ENCODE data around the gene SORBS1. TPM values are rescaled to one million over a fixed set of nuclear protein-coding genes. Genes with fewer than 3 reads are reported as not detected.

The SORBS1 gene
- total and polyA plus RNA-seq, 2 experiments from 2014 or later = 17.0 to 40.2 TPM

- TF ChIP-seq EZH2phosphoT487 (IDR thresholded peaks at IDR 0.05; ENCODE audit: low read depth, severe bottlenecking, unreplicated experiment) = no peak
- no peak for TF ChIP-seq EZH2 (IDR thresholded peaks at IDR 0.05; ENCODE audit: borderline replicate concordance)
- TF ChIP-seq CTCF (IDR thresholded peaks at IDR 0.05; ENCODE audit: poor library complexity) = no peak
- H3K9me3 ChIP-seq (ENCODE audit: low read depth) = no peaks in the 10 kb centered on the region
- no peak overlapping the region for H3K27ac ChIP-seq
- H3K9me2 ChIP-seq (replicated peaks; ENCODE audit: insufficient read depth) = no peaks in the 10 kb centered on the region
- no peaks in the 10 kb centered on the region for H3K79me2 ChIP-seq
- H4K20me1 ChIP-seq (ENCODE audit: insufficient read depth, poor library complexity, severe bottlenecking) = no peaks in the 10 kb centered on the region
- 73% methylated on average over 4 of the region's 4 CpGs for WGBS (ENCODE audit: low lambda C conversion rate, missing lambda C conversion rate)
- no peak overlapping the region for H3K4me2 ChIP-seq
- peaks cover 13% of the 10 kb centered on the region for H3K4me1 ChIP-seq (ENCODE audit: insufficient read depth)
- no peaks in the 10 kb centered on the region for H3K27me3 ChIP-seq
- DNase-seq (ENCODE audit: low spot score) = no peak
- no peaks in the 10 kb centered on the region for H3K36me3 ChIP-seq (replicated peaks; ENCODE audit: insufficient read depth, low read depth)
- no peak overlapping the region for H3K4me3 ChIP-seq
- no peak overlapping the region for H2AFZ ChIP-seq
Observed at GRCh38 chr10:95314192-95314918, 246.8 kb downstream of the SORBS1 start.

GRCh38 chr10:95312986-95313495 lies 248.1 kb downstream of the SORBS1 start:
- H3K4me3 ChIP-seq = no peak overlapping the region
- no peaks in the 10 kb centered on the region for H3K36me3 ChIP-seq (replicated peaks; ENCODE audit: insufficient read depth, low read depth)
- peaks cover 26% of the 10 kb centered on the region for H3K4me1 ChIP-seq (ENCODE audit: insufficient read depth)
- H3K79me2 ChIP-seq = no peaks in the 10 kb centered on the region
- DNase-seq (ENCODE audit: low spot score) = no peak
- no peaks in the 10 kb centered on the region for H4K20me1 ChIP-seq (ENCODE audit: insufficient read depth, poor library complexity, severe bottlenecking)
- H3K9me2 ChIP-seq (replicated peaks; ENCODE audit: insufficient read depth) = no peaks in the 10 kb centered on the region
- H3K27me3 ChIP-seq = no peaks in the 10 kb centered on the region
- TF ChIP-seq CTCF (IDR thresholded peaks at IDR 0.05; ENCODE audit: poor library complexity) (no peak), EZH2 (IDR thresholded peaks at IDR 0.05; ENCODE audit: borderline replicate concordance) (no peak), EZH2phosphoT487 (IDR thresholded peaks at IDR 0.05; ENCODE audit: low read depth, severe bottlenecking, unreplicated experiment) (no peak)
- H3K9me3 ChIP-seq (ENCODE audit: low read depth) = no peaks in the 10 kb centered on the region
- no peak overlapping the region for H3K4me2 ChIP-seq
- H2AFZ ChIP-seq = no peak overlapping the region
- 94% methylated on average over 1 of the region's 1 CpG for WGBS (ENCODE audit: low lambda C conversion rate, missing lambda C conversion rate)
- H3K27ac ChIP-seq = no peak overlapping the region

GRCh38 chr10:95312257-95312656 lies 248.9 kb downstream of the SORBS1 start:
- Histone ChIP-seq H3K4me2 (no peak overlapping the region), H3K79me2 (no peaks in the 10 kb centered on the region), H3K27me3 (no peaks in the 10 kb centered on the region), H3K9me3 (ENCODE audit: low read depth) (no peaks in the 10 kb centered on the region), H3K36me3 (replicated peaks; ENCODE audit: insufficient read depth, low read depth) (no peaks in the 10 kb centered on the region), H3K4me3 (no peak overlapping the region), H3K9me2 (replicated peaks; ENCODE audit: insufficient read depth) (no peaks in the 10 kb centered on the region), H2AFZ (no peak overlapping the region), H3K27ac (no peak overlapping the region), H4K20me1 (ENCODE audit: insufficient read depth, poor library complexity, severe bottlenecking) (no peaks in the 10 kb centered on the region), H3K4me1 (ENCODE audit: insufficient read depth) (peaks cover 27% of the 10 kb centered on the region)
- DNase-seq (ENCODE audit: low spot score) = no peak
- no peak for TF ChIP-seq EZH2 (IDR thresholded peaks at IDR 0.05; ENCODE audit: borderline replicate concordance)
- no peak for TF ChIP-seq CTCF (IDR thresholded peaks at IDR 0.05; ENCODE audit: poor library complexity)
- TF ChIP-seq EZH2phosphoT487 (IDR thresholded peaks at IDR 0.05; ENCODE audit: low read depth, severe bottlenecking, unreplicated experiment) = no peak
- WGBS (ENCODE audit: low lambda C conversion rate, missing lambda C conversion rate) = 85% methylated on average over 6 of the region's 6 CpGs

Measured in hepatocyte (in vitro differentiated cells).